ENCODE measurements around the gene COL1A2.

Gene COL1A2

DNA sequence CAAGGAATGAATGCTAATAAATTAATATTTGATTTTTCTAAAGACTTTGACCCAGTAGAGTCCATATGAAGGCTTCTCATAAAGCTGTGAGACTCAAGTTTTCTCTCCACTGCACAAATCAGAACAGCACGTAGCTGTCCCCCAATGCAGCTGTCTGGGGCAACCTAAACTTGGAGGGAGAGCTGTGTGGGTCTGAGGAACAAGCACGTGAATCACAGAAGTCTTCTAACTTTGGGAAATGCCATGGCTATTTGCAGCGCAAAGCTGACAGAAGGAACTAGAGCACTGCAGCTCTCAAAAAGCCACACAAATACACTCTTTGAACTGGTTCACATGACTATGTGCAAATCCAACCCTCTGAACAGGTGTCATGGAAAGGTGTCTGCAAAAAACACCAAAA lies 47.9 kb downstream of the COL1A2 start:
- no peak for TF ChIP-seq CTCF (conservative IDR thresholded peaks at IDR 0.05)
- H3K27ac ChIP-seq = no peak overlapping the region

- no peak for TF ChIP-seq CTCF (conservative IDR thresholded peaks at IDR 0.05)
- no peak overlapping the region for H3K27ac ChIP-seq
Observed at GRCh38 chr7:94444813-94445212, 50.1 kb downstream of the COL1A2 start.

- TF ChIP-seq CTCF (conservative IDR thresholded peaks at IDR 0.05) = no peak
- H3K27ac ChIP-seq = no peak overlapping the region
Observed at GRCh38 chr7:94445696-94446194, 51.0 kb downstream of the COL1A2 start.

DNA sequence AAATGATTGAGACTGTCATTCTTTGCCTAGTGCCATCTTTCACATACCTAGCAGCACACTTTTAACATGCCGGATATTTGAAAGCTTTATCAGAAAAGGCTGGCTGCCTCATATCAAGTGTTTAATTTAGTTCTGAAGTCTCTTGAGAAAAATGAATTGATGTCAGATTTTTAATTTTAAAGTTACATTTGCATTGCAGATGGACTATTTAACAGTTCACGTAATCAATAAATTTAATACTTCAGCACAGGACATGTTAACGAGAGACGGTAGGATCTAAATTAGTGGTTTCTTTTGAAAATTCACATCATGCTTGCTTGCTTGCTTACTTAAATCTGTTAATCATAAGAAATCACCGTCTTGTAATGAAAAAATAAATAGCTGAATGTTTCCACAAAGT lies 51.6 kb downstream of the COL1A2 start:
- H3K27ac ChIP-seq = no peak overlapping the region
- no peak for TF ChIP-seq CTCF (conservative IDR thresholded peaks at IDR 0.05)

DNA sequence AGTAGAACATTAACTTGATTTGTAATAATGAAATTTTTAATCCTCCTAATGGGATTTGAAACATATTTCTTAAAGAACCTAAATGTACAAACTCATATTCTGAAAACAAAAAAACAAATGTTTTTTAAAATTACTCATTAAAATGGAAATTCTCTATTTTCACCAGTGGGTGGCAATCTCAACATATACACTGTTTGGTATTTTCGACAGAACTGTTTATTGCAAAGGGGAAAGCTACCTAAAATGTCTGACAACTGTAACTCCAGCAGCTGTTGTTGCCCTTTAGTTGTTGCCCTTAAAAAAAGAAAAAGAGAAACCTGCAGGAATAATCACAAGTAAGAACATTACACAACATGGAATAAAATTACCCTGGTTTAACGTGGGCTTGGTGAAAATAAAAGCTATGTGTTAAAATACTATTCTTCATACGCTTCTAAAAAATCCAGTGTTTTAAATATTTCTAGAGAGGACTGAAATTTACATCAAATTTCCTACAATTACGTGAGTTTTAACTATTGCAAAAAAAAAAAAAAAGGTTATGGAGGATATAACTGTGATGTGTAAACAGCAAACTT lies 54.5 kb downstream of the COL1A2 start:
- TF ChIP-seq CTCF (conservative IDR thresholded peaks at IDR 0.05) = peak; percentile 93
- H3K27ac ChIP-seq = peak overlapping the region; percentile 33; the same call in 1 of the 2 replicates

DNA sequence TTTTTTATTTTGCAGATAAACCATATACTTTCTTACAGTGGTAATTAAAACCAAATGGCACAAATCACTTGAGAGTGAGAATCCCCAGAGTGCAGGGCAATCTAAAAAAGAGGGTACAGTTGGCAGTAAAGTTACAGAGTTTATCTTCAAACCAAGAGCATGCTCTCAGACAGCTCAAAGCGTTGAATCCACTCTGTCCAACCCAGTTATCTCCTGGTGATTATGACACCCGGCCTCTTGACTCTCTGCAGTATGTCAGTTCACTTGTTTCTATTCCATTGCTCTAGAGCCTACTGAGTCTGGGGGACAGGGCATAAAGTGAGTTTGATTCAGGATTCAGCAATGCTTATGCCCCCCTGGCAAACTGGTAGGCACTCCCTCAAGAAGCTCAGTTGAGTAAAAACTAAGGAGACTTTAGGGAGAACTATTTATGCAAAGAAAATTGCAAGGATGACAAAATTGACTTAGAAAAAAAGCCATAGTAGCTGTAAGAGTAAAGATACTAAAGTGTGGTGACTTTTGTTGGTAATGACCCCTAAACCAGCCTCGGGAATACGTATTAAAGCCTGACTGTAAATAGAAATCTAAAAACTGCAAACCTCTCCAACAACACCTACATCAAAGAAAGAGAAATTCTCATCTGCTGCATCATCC lies 55.5 kb downstream of the COL1A2 start:
- TF ChIP-seq CTCF (conservative IDR thresholded peaks at IDR 0.05) = no peak
- H3K27ac ChIP-seq = peak overlapping the region; percentile 90; the same call in 1 of the 2 replicates

- TF ChIP-seq CTCF (conservative IDR thresholded peaks at IDR 0.05) = no peak
- H3K27ac ChIP-seq = peak overlapping the region; percentile 90
Observed at GRCh38 chr7:94451187-94451586, 56.5 kb downstream of the COL1A2 start.
